Neuronal stem cell (in vitro differentiated cells): Measurements from ENCODE around the gene IL17C.

Experiments used
- DNase-seq: peaks from one replicate; pipeline ENCODE4 v3.0.0-alpha.2; 2013; ENCODE audit warnings: low spot score
- H2AFZ ChIP-seq: one replicate; pipeline ENCODE4 v1.6.1; 2013; ENCODE audit warnings: mild to moderate bottlenecking, low read length, inconsistent platforms
- H2AK5ac ChIP-seq: 2 replicates; pipeline ENCODE4 v1.6.1; 2013; ENCODE audit warnings: low read depth, mild to moderate bottlenecking, inconsistent platforms, low read length, moderate library complexity, mixed read lengths
- H2BK120ac ChIP-seq: 2 replicates; pipeline ENCODE4 v1.6.1; 2013; ENCODE audit warnings: low read depth, mild to moderate bottlenecking, inconsistent platforms, low read length, moderate library complexity, mixed read lengths
- H2BK12ac ChIP-seq: one replicate; pipeline ENCODE4 v1.6.1; 2013; ENCODE audit warnings: low read length, inconsistent platforms
- H2BK15ac ChIP-seq: 2 replicates; pipeline ENCODE4 v1.6.1; 2013; ENCODE audit warnings: mild to moderate bottlenecking, low read length, inconsistent platforms, mixed read lengths
- H2BK5ac ChIP-seq: one replicate; pipeline ENCODE4 v1.6.1; 2013; ENCODE audit warnings: inconsistent platforms, mild to moderate bottlenecking, low read length, moderate library complexity
- H3K14ac ChIP-seq: one replicate; pipeline ENCODE4 v1.6.1; 2013; ENCODE audit warnings: low read length, inconsistent platforms
- H3K18ac ChIP-seq: 2 replicates; pipeline ENCODE4 v1.6.1; 2013; ENCODE audit warnings: low read length, inconsistent platforms
- H3K23ac ChIP-seq: 2 replicates; pipeline ENCODE4 v1.6.1; 2013; ENCODE audit warnings: low read depth, mild to moderate bottlenecking, mixed read lengths, low read length, inconsistent platforms; ENCODE audit not compliant: poor library complexity
- H3K27ac ChIP-seq: replicated peaks from 3 replicates; pipeline ENCODE4 v1.5.1; 2013; ENCODE audit warnings: low read length, inconsistent platforms
- H3K27me3 ChIP-seq, 3 experiments: 2 replicates each; pipeline ENCODE4 v1.6.1; 2013; ENCODE audit warnings: low read length in 3 of 3, mild to moderate bottlenecking in 2 of 3, inconsistent platforms in 1 of 3, low read depth in 1 of 3, mixed read lengths in 1 of 3, moderate library complexity in 1 of 3; ENCODE audit not compliant: control insufficient read depth in 3 of 3, insufficient read depth in 3 of 3
- H3K36me3 ChIP-seq, 2 donors: replicated peaks in 1 of 2; 2 replicates each; pipeline ENCODE4 v1.6.1; 2013; ENCODE audit warnings: low read length in 2 of 2; ENCODE audit not compliant: control insufficient read depth in 2 of 2, insufficient read depth in 2 of 2
- H3K4ac ChIP-seq: 2 replicates; pipeline ENCODE4 v1.6.1; 2013; ENCODE audit warnings: inconsistent platforms, mild to moderate bottlenecking, low read length, moderate library complexity
- H3K4me1 ChIP-seq, 2 donors: 1 replicate in 1 of 2; 2 replicates in 1 of 2; pipeline ENCODE4 v1.6.1; 2013; ENCODE audit warnings: low read length in 2 of 2, low read depth in 1 of 2; ENCODE audit not compliant: control insufficient read depth in 2 of 2, insufficient read depth in 1 of 2
- H3K4me2 ChIP-seq: one replicate; pipeline ENCODE4 v1.6.1; 2013; ENCODE audit warnings: mild to moderate bottlenecking, low read length, inconsistent platforms; ENCODE audit not compliant: insufficient read depth, poor library complexity, severe bottlenecking
- H3K4me3 ChIP-seq, 2 donors: 2 replicates each; pipeline ENCODE4 v1.5.1; 2013; ENCODE audit warnings: low read length in 2 of 2, mild to moderate bottlenecking in 2 of 2, inconsistent platforms in 1 of 2, moderate library complexity in 1 of 2
- H3K79me1 ChIP-seq: one replicate; pipeline ENCODE4 v1.6.1; 2013; ENCODE audit warnings: low read depth, mild to moderate bottlenecking, inconsistent platforms, low read length, moderate library complexity
- H3K9ac ChIP-seq: one replicate; pipeline ENCODE4 v1.6.1; 2013; ENCODE audit warnings: mild to moderate bottlenecking, low read depth, low read length, inconsistent platforms; ENCODE audit not compliant: poor library complexity
- H3K9me3 ChIP-seq, 2 donors: replicated peaks in 1 of 2; 2 replicates each; pipeline versions ENCODE3 to v1.6.1; 2013; ENCODE audit warnings: low read length in 2 of 2, mild to moderate bottlenecking in 2 of 2, inconsistent platforms in 1 of 2, low read depth in 1 of 2, mixed read lengths in 1 of 2, moderate library complexity in 1 of 2; ENCODE audit not compliant: control insufficient read depth in 2 of 2, insufficient read depth in 1 of 2
- H4K8ac ChIP-seq: one replicate; pipeline ENCODE4 v1.6.1; 2013; ENCODE audit warnings: low read depth, mild to moderate bottlenecking, inconsistent platforms, low read length, moderate library complexity
- H4K91ac ChIP-seq: one replicate; pipeline ENCODE4 v1.6.1; 2013; ENCODE audit warnings: low read length, low read depth, mild to moderate bottlenecking, inconsistent platforms; ENCODE audit not compliant: poor library complexity
- WGBS, 2 donors: extraction: QIAGEN DNeasy Blood & Tissue Kit; methylation state at CpG; one replicate each; pipeline ENCODE4 v1.1.7; 2013; ENCODE audit warnings: missing lambda C conversion rate in 2 of 2, mixed read lengths in 1 of 2; ENCODE audit not compliant: insufficient read length in 2 of 2, insufficient replicate concordance in 1 of 2; ENCODE audit errors: extremely low coverage in 2 of 2; 5-methylcytosine and 5-hydroxymethylcytosine counted together

The IL17C gene

GRCh38 chr16:88640498-88641247 lies 2.3 kb downstream of the IL17C start:
- peak overlapping the region; percentile 1 for H3K14ac ChIP-seq
- WGBS, 2 donors, result no CpG with 5 or more reads among the region's 17 CpGs
- H3K36me3 ChIP-seq, result no peaks in the 10 kb centered on the region
- H3K27ac ChIP-seq, result no peak overlapping the region
- H2BK15ac ChIP-seq, result peak overlapping the region; percentile 62
- no peak overlapping the region for H2BK5ac ChIP-seq
- no peak overlapping the region for H3K4me3 ChIP-seq
- H3K4ac ChIP-seq, result no peak overlapping the region
- H4K91ac ChIP-seq, result no peak overlapping the region
- H2BK12ac ChIP-seq, result no peak overlapping the region
- H3K79me1 ChIP-seq, result peaks cover 2% of the 10 kb centered on the region
- peak overlapping the region; percentile 60 for H3K23ac ChIP-seq
- no peak overlapping the region for H2AFZ ChIP-seq
- H3K9me3 ChIP-seq, result no peaks in the 10 kb centered on the region
- H3K27me3 ChIP-seq, result peaks cover 0 to 33% (median 4%) of the 10 kb centered on the region in 3 experiments
- no peak overlapping the region for H3K9ac ChIP-seq
- no peak overlapping the region for H3K4me2 ChIP-seq
- peak overlapping the region; percentile 44 for H3K18ac ChIP-seq
- H2AK5ac ChIP-seq, result peak overlapping the region; percentile 19
- peaks cover 2 to 8% of the 10 kb centered on the region in 2 donors for H3K4me1 ChIP-seq
- H2BK120ac ChIP-seq, result no peak overlapping the region
- no peak for DNase-seq
- H4K8ac ChIP-seq, result no peak overlapping the region

GRCh38 chr16:88642881-88643643 lies 4.7 kb downstream of the IL17C start:
- no peaks in the 10 kb centered on the region for H3K36me3 ChIP-seq

GRCh38 chr16:88643644-88643932 lies 5.2 kb downstream of the IL17C start:
- H2BK120ac ChIP-seq, result no peak overlapping the region
- no peaks in the 10 kb centered on the region for H3K9me3 ChIP-seq
- H2BK5ac ChIP-seq, result no peak overlapping the region
- peaks cover 2 to 8% of the 10 kb centered on the region in 2 donors for H3K4me1 ChIP-seq
- H2AK5ac ChIP-seq, result no peak overlapping the region
- H3K27me3 ChIP-seq, result peaks cover 0 to 23% (median 4%) of the 10 kb centered on the region in 3 experiments
- H3K23ac ChIP-seq, result no peak overlapping the region
- H3K18ac ChIP-seq, result no peak overlapping the region
- H2BK15ac ChIP-seq, result no peak overlapping the region
- no peak overlapping the region for H4K8ac ChIP-seq
- no peak overlapping the region for H4K91ac ChIP-seq
- H2AFZ ChIP-seq, result no peak overlapping the region
- H3K14ac ChIP-seq, result no peak overlapping the region
- H3K36me3 ChIP-seq, result no peaks in the 10 kb centered on the region
- no peak for DNase-seq
- peaks cover 5% of the 10 kb centered on the region for H3K79me1 ChIP-seq
- H3K4me2 ChIP-seq, result no peak overlapping the region
- no peak overlapping the region for H3K4me3 ChIP-seq
- H3K9ac ChIP-seq, result no peak overlapping the region
- H2BK12ac ChIP-seq, result no peak overlapping the region
- no peak overlapping the region for H3K27ac ChIP-seq
- no peak overlapping the region for H3K4ac ChIP-seq
- WGBS, 2 donors, result no CpG with 5 or more reads among the region's 9 CpGs

More at GRCh38 chr16:88642881-88643643, 4.7 kb downstream of the IL17C start:
- Histone ChIP-seq H4K91ac (no peak overlapping the region), H3K4me1 (peaks cover 2 to 8% of the 10 kb centered on the region in 2 donors), H2BK12ac (no peak overlapping the region), H2AK5ac (no peak overlapping the region), H2BK5ac (peak overlapping the region; percentile 82), H3K23ac (peak overlapping the region; percentile 65), H3K4ac (no peak overlapping the region), H2AFZ (no peak overlapping the region), H3K79me1 (peaks cover 5% of the 10 kb centered on the region), H3K27ac (no peak overlapping the region), H2BK15ac (no peak overlapping the region), H3K27me3 (peaks cover 0 to 28% (median 4%) of the 10 kb centered on the region in 3 experiments), H3K9me3 (no peaks in the 10 kb centered on the region), H3K18ac (no peak overlapping the region), H2BK120ac (no peak overlapping the region), H4K8ac (no peak overlapping the region), H3K4me2 (no peak overlapping the region), H3K14ac (no peak overlapping the region), H3K9ac (no peak overlapping the region), H3K4me3 (no peak overlapping the region)
- no peak for DNase-seq
- WGBS, 2 donors, result no CpG with 5 or more reads among the region's 58 CpGs

GRCh38 chr16:88645455-88645854 lies 7.1 kb downstream of the IL17C start:
- no peak overlapping the region for H4K91ac ChIP-seq
- H3K4me3 ChIP-seq, result no peak overlapping the region
- DNase-seq, result no peak
- H3K4me2 ChIP-seq, result no peak overlapping the region
- H2AFZ ChIP-seq, result peak overlapping the region; percentile 4
- H2BK120ac ChIP-seq, result no peak overlapping the region
- H3K79me1 ChIP-seq, result peaks cover 11% of the 10 kb centered on the region
- H3K18ac ChIP-seq, result peak overlapping the region; percentile 13
- H2AK5ac ChIP-seq, result no peak overlapping the region
- H3K4me1 ChIP-seq, result peaks cover 8 to 9% of the 10 kb centered on the region in 2 donors
- H3K23ac ChIP-seq, result peak overlapping the region; percentile 80
- no peak overlapping the region for H3K4ac ChIP-seq
- no peaks in the 10 kb centered on the region for H3K36me3 ChIP-seq
- no peak overlapping the region for H2BK12ac ChIP-seq
- no peak overlapping the region for H2BK15ac ChIP-seq
- no peaks in the 10 kb centered on the region for H3K9me3 ChIP-seq
- no CpG with 5 or more reads among the region's 16 CpGs for WGBS, 2 donors
- no peak overlapping the region for H3K14ac ChIP-seq
- no peak overlapping the region for H3K27ac ChIP-seq
- H3K9ac ChIP-seq, result no peak overlapping the region
- H2BK5ac ChIP-seq, result no peak overlapping the region
- H4K8ac ChIP-seq, result no peak overlapping the region
- H3K27me3 ChIP-seq, result peaks cover 0 to 4% (median 0%) of the 10 kb centered on the region in 3 experiments
